GM18909 (cell line): ENCODE measurements around the gene TEX10.
"Not testable (repeated sequence)": the region's sequence is repeated elsewhere in the genome, so short reads cannot be mapped to it uniquely, and the experiment has no call there.

ENCODE experiments used
- ATAC-seq: cut with Tn5 transposase; IDR thresholded peaks from one replicate; pipeline ENCODE4 v1.9.1; 2021; ENCODE audit warnings: mild to moderate bottlenecking; ENCODE audit not compliant: unreplicated experiment, poor library complexity

Gene TEX10

GRCh38 chr9:100352727-100353505, at the start of gene TEX10:
Gene TEX10 (minus strand): TSS chr9:100352942. CDS start chr9:100349363, 3,579 bp downstream.
- ATAC-seq = peak; percentile 85

- no peak for ATAC-seq
These were observed 48.3 kb upstream of the TEX10 start for GRCh38 chr9:100401042-100401441.

- ATAC-seq = no peak
These were observed 45.0 kb upstream of the TEX10 start for GRCh38 chr9:100397529-100398266.

- no peak for ATAC-seq
These were observed 44.0 kb upstream of the TEX10 start for GRCh38 chr9:100396769-100397168.

GRCh38 chr9:100394816-100395215, 42.1 kb upstream of the TEX10 start:
- ATAC-seq = no peak

GRCh38 chr9:100394032-100394695, 41.4 kb upstream of the TEX10 start:
- ATAC-seq = no peak

- ATAC-seq = not testable (repeated sequence)
These were observed 40.2 kb upstream of the TEX10 start for GRCh38 chr9:100392989-100393388.

- no peak for ATAC-seq
These were observed 27.1 kb upstream of the TEX10 start for GRCh38 chr9:100379862-100380261.

- no peak for ATAC-seq
These were observed 24.3 kb upstream of the TEX10 start for GRCh38 chr9:100377015-100377414.

GRCh38 chr9:100375658-100376057, 22.9 kb upstream of the TEX10 start:
- ATAC-seq = no peak

- ATAC-seq = no peak
These were observed 19.9 kb upstream of the TEX10 start for GRCh38 chr9:100372648-100373047.

- no peak for ATAC-seq
These were observed 17.5 kb upstream of the TEX10 start for GRCh38 chr9:100370064-100370723.

GRCh38 chr9:100368672-100369071, 15.9 kb upstream of the TEX10 start:
- no peak for ATAC-seq

GRCh38 chr9:100366121-100366520, 13.4 kb upstream of the TEX10 start:
- no peak for ATAC-seq

GRCh38 chr9:100364013-100364412, 11.3 kb upstream of the TEX10 start:
- ATAC-seq = no peak

- ATAC-seq = no peak
These were observed 6.3 kb upstream of the TEX10 start for GRCh38 chr9:100359057-100359456.

GRCh38 chr9:100357501-100357900, 4.8 kb upstream of the TEX10 start:
- ATAC-seq = no peak

GRCh38 chr9:100355561-100355960, 2.8 kb upstream of the TEX10 start:
- ATAC-seq = no peak

GRCh38 chr9:100354121-100354800, 1.5 kb upstream of the TEX10 start:
- no peak for ATAC-seq

- ATAC-seq = peak; percentile 39
These were observed 478 bp downstream of the TEX10 start for GRCh38 chr9:100352201-100352726.
